ENCODE measurements around the gene EIF2AK3. TPM values are rescaled to one million over a fixed set of nuclear protein-coding genes. Genes with fewer than 3 reads are reported as not detected.
A peak's percentile ranks its signal among the peaks of the same experiment; 100 is the strongest.

Gene EIF2AK3
- total RNA-seq, 1 experiment from 2014 or later = 18.4 TPM

DNA sequence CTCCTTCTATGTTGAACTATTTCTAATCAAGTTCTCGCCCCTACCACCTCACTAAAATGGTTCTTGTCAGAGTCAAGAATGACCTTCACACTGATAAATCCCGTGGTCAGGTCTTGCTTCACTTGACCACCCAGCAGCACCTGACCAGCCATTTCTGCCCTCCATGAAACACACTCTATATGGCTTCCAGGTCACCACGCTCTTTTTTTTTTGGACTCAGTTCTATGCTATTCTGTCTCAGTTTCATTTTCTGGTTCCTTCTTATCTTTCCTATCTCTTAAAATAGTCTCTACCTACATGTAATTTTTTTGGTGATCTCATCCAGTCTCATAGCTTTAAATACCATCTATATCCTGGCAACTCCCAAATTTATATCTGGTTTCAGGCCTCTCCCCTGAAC lies 11.4 kb downstream of the EIF2AK3 start:
- no peaks in the 10 kb centered on the region for H3K9me3 ChIP-seq (ENCODE audit: low read length)
- peaks cover 81% of the 10 kb centered on the region for H3K79me2 ChIP-seq (ENCODE audit: low read length)
- no peak overlapping the region for H3K9ac ChIP-seq (ENCODE audit: low read length)

DNA sequence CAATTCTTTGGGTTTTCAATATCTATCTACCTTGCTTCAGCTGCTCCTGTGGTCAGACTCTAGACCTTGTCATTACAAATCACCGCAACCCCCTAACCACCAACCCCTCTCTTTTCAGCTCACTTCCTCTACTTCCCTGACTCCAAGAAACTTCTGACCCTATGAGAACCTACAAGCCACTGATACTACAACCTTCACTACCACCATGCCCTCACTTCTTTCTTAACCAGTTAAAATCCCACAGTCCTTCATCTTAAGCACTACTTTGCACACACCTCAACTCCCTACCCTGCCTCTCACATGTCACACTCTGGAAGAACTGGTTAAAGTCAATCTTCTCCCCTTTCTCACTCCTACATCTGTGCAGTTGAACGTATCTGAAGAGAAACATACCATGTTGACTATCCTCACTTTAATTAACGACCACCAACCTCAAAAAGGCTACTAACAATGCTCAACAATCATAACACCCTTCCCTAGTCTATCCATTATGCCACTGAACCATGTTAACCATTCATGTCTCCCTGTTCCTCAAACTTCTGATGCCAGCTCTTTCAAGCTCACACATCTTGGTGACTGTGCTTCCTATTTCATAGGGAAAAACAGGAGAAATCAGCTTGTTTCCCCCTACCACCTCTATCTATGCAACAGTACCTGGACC lies 12.6 kb downstream of the EIF2AK3 start:
- Histone ChIP-seq H3K79me2 (ENCODE audit: low read length) (peaks cover 72% of the 10 kb centered on the region), H3K9me3 (ENCODE audit: low read length) (no peaks in the 10 kb centered on the region), H3K27me3 (ENCODE audit: low read length) (no peaks in the 10 kb centered on the region), H3K4me1 (ENCODE audit: low read length) (peaks cover 37% of the 10 kb centered on the region), H3K9me2 (replicated peaks; ENCODE audit: insufficient read depth, low read length) (no peaks in the 10 kb centered on the region), H3K9ac (ENCODE audit: low read length) (no peak overlapping the region), H4K20me1 (ENCODE audit: insufficient read depth, low read depth, low read length) (no peaks in the 10 kb centered on the region), H3K4me2 (ENCODE audit: low read depth, low read length, poor library complexity, severe bottlenecking) (no peak overlapping the region), H3K27ac (ENCODE audit: low read length) (no peak overlapping the region), H2AFZ (ENCODE audit: low read length) (no peak overlapping the region), H3K4me3 (ENCODE audit: low read length) (no peak overlapping the region), H3K36me3 (ENCODE audit: insufficient read depth, low read length) (no peaks in the 10 kb centered on the region)
- no peak for DNase-seq

More for the DNA sequence above, 11.4 kb downstream of the EIF2AK3 start:
- Histone ChIP-seq H3K4me3 (ENCODE audit: low read length) (no peak overlapping the region), H3K4me2 (ENCODE audit: low read depth, low read length, poor library complexity, severe bottlenecking) (peak overlapping the region; percentile 20), H3K27ac (ENCODE audit: low read length) (0 out of 2 replicates have a peak overlapping the region, but pooled peaks have one; percentile 10), H3K9me2 (replicated peaks; ENCODE audit: insufficient read depth, low read length) (no peaks in the 10 kb centered on the region), H3K36me3 (ENCODE audit: insufficient read depth, low read length) (no peaks in the 10 kb centered on the region), H2AFZ (ENCODE audit: low read length) (no peak overlapping the region), H4K20me1 (ENCODE audit: insufficient read depth, low read depth, low read length) (no peaks in the 10 kb centered on the region), H3K4me1 (ENCODE audit: low read length) (peaks cover 34% of the 10 kb centered on the region), H3K27me3 (ENCODE audit: low read length) (no peaks in the 10 kb centered on the region)
- DNase-seq = no peak

DNA sequence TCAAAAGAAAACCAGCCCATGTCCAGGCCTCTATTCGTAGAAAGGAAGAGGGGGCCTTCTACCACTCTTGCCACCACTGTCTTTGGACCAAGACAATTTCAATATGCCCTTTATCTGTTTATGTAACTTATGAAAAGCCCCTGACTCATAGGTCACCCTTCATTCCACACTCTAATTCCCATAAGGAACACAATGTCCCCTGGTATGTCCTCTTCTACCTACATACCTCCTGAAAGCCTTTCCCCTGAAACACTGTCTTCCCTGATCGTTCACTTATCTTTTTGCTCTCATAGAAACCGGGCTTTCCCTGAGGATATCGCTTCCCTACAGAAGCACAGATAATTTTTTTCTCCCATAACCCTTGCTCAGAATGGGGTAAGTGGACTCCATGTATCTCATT lies 13.3 kb downstream of the EIF2AK3 start:
- no peak overlapping the region; the same call in 1 of the 2 replicates for H3K27ac ChIP-seq (ENCODE audit: low read length)
- no peak overlapping the region for H3K4me2 ChIP-seq (ENCODE audit: low read depth, low read length, poor library complexity, severe bottlenecking)
- H3K36me3 ChIP-seq (ENCODE audit: insufficient read depth, low read length) = no peaks in the 10 kb centered on the region
- H2AFZ ChIP-seq (ENCODE audit: low read length) = no peak overlapping the region
- no peak overlapping the region for H3K4me3 ChIP-seq (ENCODE audit: low read length)
- peaks cover 70% of the 10 kb centered on the region for H3K79me2 ChIP-seq (ENCODE audit: low read length)
- H4K20me1 ChIP-seq (ENCODE audit: insufficient read depth, low read depth, low read length) = no peaks in the 10 kb centered on the region
- no peaks in the 10 kb centered on the region for H3K9me3 ChIP-seq (ENCODE audit: low read length)
- no peaks in the 10 kb centered on the region for H3K9me2 ChIP-seq (replicated peaks; ENCODE audit: insufficient read depth, low read length)
- peaks cover 42% of the 10 kb centered on the region for H3K4me1 ChIP-seq (ENCODE audit: low read length)
- no peak for DNase-seq
- no peak overlapping the region for H3K9ac ChIP-seq (ENCODE audit: low read length)
- H3K27me3 ChIP-seq (ENCODE audit: low read length) = no peaks in the 10 kb centered on the region

GRCh38 chr2:88608184-88608583 lies 19.1 kb downstream of the EIF2AK3 start:
- Histone ChIP-seq H3K27me3 (ENCODE audit: low read length) (no peaks in the 10 kb centered on the region), H3K79me2 (ENCODE audit: low read length) (peaks cover 56% of the 10 kb centered on the region), H3K36me3 (ENCODE audit: insufficient read depth, low read length) (no peaks in the 10 kb centered on the region), H4K20me1 (ENCODE audit: insufficient read depth, low read depth, low read length) (no peaks in the 10 kb centered on the region), H3K9ac (ENCODE audit: low read length) (no peak overlapping the region), H2AFZ (ENCODE audit: low read length) (no peak overlapping the region), H3K9me3 (ENCODE audit: low read length) (no peaks in the 10 kb centered on the region), H3K9me2 (replicated peaks; ENCODE audit: insufficient read depth, low read length) (no peaks in the 10 kb centered on the region), H3K4me3 (ENCODE audit: low read length) (no peak overlapping the region), H3K4me2 (ENCODE audit: low read depth, low read length, poor library complexity, severe bottlenecking) (peak overlapping the region; percentile 19), H3K27ac (ENCODE audit: low read length) (peak overlapping the region; percentile 72), H3K4me1 (ENCODE audit: low read length) (peaks cover 83% of the 10 kb centered on the region)
- DNase-seq = no peak

DNA sequence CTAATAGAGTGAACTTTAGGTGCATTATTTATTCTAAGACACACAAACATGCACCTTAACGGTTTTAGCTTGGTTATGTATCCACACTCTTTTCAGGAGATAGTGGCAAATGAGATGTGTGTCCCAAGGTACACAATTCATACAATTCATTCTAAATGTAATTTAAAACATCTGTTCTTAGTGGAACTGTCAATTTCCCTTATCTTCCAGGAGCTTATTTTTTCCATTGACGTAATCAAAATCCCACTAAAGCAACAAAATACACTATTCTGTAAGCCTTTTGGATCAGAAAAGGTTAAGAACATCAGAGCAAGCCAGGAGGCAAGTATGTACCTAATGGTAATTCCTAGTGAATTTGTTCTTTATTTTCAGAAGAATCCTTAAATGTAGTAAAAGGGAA lies 19.8 kb downstream of the EIF2AK3 start:
- no peak for DNase-seq
- H3K9me3 ChIP-seq (ENCODE audit: low read length) = no peaks in the 10 kb centered on the region
- H3K36me3 ChIP-seq (ENCODE audit: insufficient read depth, low read length) = no peaks in the 10 kb centered on the region
- H2AFZ ChIP-seq (ENCODE audit: low read length) = no peak overlapping the region
- H3K27me3 ChIP-seq (ENCODE audit: low read length) = no peaks in the 10 kb centered on the region
- H3K27ac ChIP-seq (ENCODE audit: low read length) = peak overlapping the region; percentile 72
- H3K4me2 ChIP-seq (ENCODE audit: low read depth, low read length, poor library complexity, severe bottlenecking) = peak overlapping the region; percentile 67
- peaks cover 60% of the 10 kb centered on the region for H3K79me2 ChIP-seq (ENCODE audit: low read length)
- H3K4me3 ChIP-seq (ENCODE audit: low read length) = peak overlapping the region; percentile 39; the same call in 1 of the 2 replicates
- H3K4me1 ChIP-seq (ENCODE audit: low read length) = peaks cover 84% of the 10 kb centered on the region
- H3K9me2 ChIP-seq (replicated peaks; ENCODE audit: insufficient read depth, low read length) = no peaks in the 10 kb centered on the region
- no peaks in the 10 kb centered on the region; the same call in 1 of the 2 replicates for H4K20me1 ChIP-seq (ENCODE audit: insufficient read depth, low read depth, low read length)
- no peak overlapping the region for H3K9ac ChIP-seq (ENCODE audit: low read length)

GRCh38 chr2:88606371-88607030 lies 20.8 kb downstream of the EIF2AK3 start:
- no peaks in the 10 kb centered on the region for H3K9me3 ChIP-seq (ENCODE audit: low read length)
- H3K27me3 ChIP-seq (ENCODE audit: low read length) = no peaks in the 10 kb centered on the region
- H2AFZ ChIP-seq (ENCODE audit: low read length) = no peak overlapping the region
- peak overlapping the region; percentile 67 for H3K4me2 ChIP-seq (ENCODE audit: low read depth, low read length, poor library complexity, severe bottlenecking)
- H4K20me1 ChIP-seq (ENCODE audit: insufficient read depth, low read depth, low read length) = no peaks in the 10 kb centered on the region; the same call in 1 of the 2 replicates
- peak overlapping the region; percentile 72 for H3K27ac ChIP-seq (ENCODE audit: low read length)
- no peaks in the 10 kb centered on the region for H3K9me2 ChIP-seq (replicated peaks; ENCODE audit: insufficient read depth, low read length)
- H3K9ac ChIP-seq (ENCODE audit: low read length) = no peak overlapping the region
- peaks cover 81% of the 10 kb centered on the region for H3K4me1 ChIP-seq (ENCODE audit: low read length)
- peak overlapping the region; percentile 39 for H3K4me3 ChIP-seq (ENCODE audit: low read length)
- no peaks in the 10 kb centered on the region for H3K36me3 ChIP-seq (ENCODE audit: insufficient read depth, low read length)
- DNase-seq = peak; percentile 60
- H3K79me2 ChIP-seq (ENCODE audit: low read length) = peaks cover 60% of the 10 kb centered on the region

DNA sequence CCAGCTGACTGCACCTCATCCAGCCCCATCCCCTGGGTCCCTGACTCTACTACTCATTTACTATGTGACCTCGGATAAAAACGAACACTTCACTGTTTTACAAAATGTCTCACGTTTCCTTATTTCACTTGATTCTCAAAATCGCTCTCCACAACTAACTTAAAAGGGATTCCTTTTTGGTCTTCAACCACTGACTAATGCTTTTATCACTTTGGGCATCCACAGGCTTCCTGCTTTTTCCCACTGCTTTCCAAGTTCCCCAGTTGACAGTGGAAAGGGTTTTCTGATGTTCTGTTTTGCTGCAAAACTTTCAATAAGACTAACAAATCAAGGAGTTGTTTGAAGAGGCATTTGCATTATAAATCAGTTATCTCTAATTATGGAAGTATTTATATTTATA lies 24.1 kb downstream of the EIF2AK3 start:
- Histone ChIP-seq H3K9me3 (ENCODE audit: low read length) (no peaks in the 10 kb centered on the region), H3K27ac (ENCODE audit: low read length) (no peak overlapping the region), H3K4me2 (ENCODE audit: low read depth, low read length, poor library complexity, severe bottlenecking) (no peak overlapping the region), H3K4me1 (ENCODE audit: low read length) (peaks cover 92% of the 10 kb centered on the region), H3K4me3 (ENCODE audit: low read length) (no peak overlapping the region), H3K79me2 (ENCODE audit: low read length) (peaks cover 80% of the 10 kb centered on the region), H3K9ac (ENCODE audit: low read length) (no peak overlapping the region), H3K9me2 (replicated peaks; ENCODE audit: insufficient read depth, low read length) (no peaks in the 10 kb centered on the region), H3K36me3 (ENCODE audit: insufficient read depth, low read length) (no peaks in the 10 kb centered on the region), H3K27me3 (ENCODE audit: low read length) (no peaks in the 10 kb centered on the region), H4K20me1 (ENCODE audit: insufficient read depth, low read depth, low read length) (no peaks in the 10 kb centered on the region; the same call in 1 of the 2 replicates), H2AFZ (ENCODE audit: low read length) (no peak overlapping the region)
- DNase-seq = no peak

DNA sequence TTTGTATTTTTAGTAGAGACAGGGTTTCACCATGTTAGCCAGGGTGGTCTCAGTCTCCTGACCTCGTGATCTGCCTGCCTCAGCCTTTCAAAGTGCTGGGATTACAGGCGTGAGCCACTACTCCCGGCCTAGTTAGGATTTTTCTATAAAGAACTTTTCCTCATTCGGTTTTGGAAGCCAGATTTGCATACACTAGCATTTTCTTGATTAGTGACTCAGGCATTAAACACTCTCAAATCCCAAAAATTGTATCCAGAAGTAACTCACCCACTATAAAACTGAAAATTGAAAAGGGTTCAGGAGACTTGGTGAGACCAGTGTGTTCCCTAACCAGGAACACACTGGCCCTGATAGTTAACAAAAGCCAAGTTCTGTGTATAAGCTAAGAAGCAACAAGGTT lies 25.2 kb downstream of the EIF2AK3 start:
- no peak for DNase-seq
- Histone ChIP-seq H3K9me3 (ENCODE audit: low read length) (no peaks in the 10 kb centered on the region), H3K4me3 (ENCODE audit: low read length) (no peak overlapping the region), H3K36me3 (ENCODE audit: insufficient read depth, low read length) (no peaks in the 10 kb centered on the region), H3K4me2 (ENCODE audit: low read depth, low read length, poor library complexity, severe bottlenecking) (no peak overlapping the region), H2AFZ (ENCODE audit: low read length) (no peak overlapping the region), H3K9me2 (replicated peaks; ENCODE audit: insufficient read depth, low read length) (no peaks in the 10 kb centered on the region), H3K4me1 (ENCODE audit: low read length) (peaks cover 81% of the 10 kb centered on the region), H3K27ac (ENCODE audit: low read length) (no peak overlapping the region), H4K20me1 (ENCODE audit: insufficient read depth, low read depth, low read length) (no peaks in the 10 kb centered on the region; the same call in 1 of the 2 replicates), H3K9ac (ENCODE audit: low read length) (no peak overlapping the region), H3K79me2 (ENCODE audit: low read length) (peaks cover 81% of the 10 kb centered on the region), H3K27me3 (ENCODE audit: low read length) (no peaks in the 10 kb centered on the region)
